Measurements from ENCODE around the gene TKT. TPM values are rescaled to one million over a fixed set of nuclear protein-coding genes. Genes with fewer than 3 reads are reported as not detected.
"Not testable (repeated sequence)": the region's sequence is repeated elsewhere in the genome, so short reads cannot be mapped to it uniquely, and the experiment has no call there.

TKT gene
- total RNA-seq, 2 donors from 2014 or later, result 96.6 to 208 TPM

DNA sequence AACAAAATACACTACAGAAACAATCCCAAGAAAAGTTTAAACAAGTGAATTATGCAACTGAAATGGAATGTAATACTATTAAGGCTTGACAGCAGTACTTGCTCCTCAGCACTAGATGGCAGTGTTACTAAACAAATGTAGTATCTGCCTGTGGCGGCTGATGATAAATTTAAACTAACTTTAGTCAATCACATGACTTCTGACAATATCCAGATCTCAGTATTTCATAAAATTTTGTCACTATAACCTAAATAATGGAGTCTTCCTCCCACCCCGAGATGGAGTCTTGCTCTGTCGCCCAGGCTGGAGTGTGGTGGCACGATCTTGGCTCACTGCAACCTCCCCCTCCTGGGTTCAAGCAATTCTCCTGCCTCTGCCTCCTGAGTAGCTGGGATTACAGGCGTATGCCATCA, 43.8 kb upstream of the TKT start:
- TF ChIP-seq, protein P1, sequence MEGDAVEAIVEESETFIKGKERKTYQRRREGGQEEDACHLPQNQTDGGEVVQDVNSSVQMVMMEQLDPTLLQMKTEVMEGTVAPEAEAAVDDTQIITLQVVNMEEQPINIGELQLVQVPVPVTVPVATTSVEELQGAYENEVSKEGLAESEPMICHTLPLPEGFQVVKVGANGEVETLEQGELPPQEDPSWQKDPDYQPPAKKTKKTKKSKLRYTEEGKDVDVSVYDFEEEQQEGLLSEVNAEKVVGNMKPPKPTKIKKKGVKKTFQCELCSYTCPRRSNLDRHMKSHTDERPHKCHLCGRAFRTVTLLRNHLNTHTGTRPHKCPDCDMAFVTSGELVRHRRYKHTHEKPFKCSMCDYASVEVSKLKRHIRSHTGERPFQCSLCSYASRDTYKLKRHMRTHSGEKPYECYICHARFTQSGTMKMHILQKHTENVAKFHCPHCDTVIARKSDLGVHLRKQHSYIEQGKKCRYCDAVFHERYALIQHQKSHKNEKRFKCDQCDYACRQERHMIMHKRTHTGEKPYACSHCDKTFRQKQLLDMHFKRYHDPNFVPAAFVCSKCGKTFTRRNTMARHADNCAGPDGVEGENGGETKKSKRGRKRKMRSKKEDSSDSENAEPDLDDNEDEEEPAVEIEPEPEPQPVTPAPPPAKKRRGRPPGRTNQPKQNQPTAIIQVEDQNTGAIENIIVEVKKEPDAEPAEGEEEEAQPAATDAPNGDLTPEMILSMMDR (IDR thresholded peaks at IDR 0.05), result peak; percentile 67 to 94 (median 90)
- H3K9me3 ChIP-seq; H3K36me3 ChIP-seq (replicated peaks in 1 of 2; ENCODE audit: insufficient read depth in 1 of 2, low read depth in 2 of 2); H3K4me1 ChIP-seq; H3K4me3 ChIP-seq; H3K27me3 ChIP-seq: not testable (repeated sequence)
- intact Hi-C loops (cut with DNase I), result loop anchor here (10.0 kb wide), 1 partner anchor 415 kb away; no protein-coding TSS in a partner anchor
- DNase-seq (peak in 3 of 4 donors; percentile 40 to 51 (median 42)), ATAC-seq (peak; percentile 86)
- peak overlapping the region in 1 of 4 donors; percentile 23 for H3K27ac ChIP-seq
- 41 to 42% methylated on average over 5 of the region's 5 CpGs for WGBS, 2 donors

DNA sequence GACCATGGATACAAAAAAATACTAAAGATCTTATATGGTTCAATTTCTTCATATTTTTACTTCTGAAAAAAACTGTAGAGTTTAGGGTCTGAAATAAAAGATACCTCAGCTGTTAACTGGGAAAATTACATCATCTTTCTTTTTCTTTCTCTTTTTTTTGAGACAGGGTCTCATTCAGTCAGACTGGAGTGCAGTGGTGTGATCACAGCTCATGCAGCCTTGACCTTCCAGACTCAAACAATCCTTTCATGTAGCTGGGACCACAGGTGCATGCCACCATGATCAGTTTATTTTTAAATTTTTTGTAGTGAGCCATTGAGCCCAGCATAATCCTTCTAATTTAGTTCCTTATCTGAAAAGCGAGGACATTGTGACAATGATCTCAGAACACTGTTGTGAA, 39.6 kb upstream of the TKT start:
- no peak for TF ChIP-seq POLR2A (IDR thresholded peaks at IDR 0.05)
- TF ChIP-seq, protein P1 (IDR thresholded peaks at IDR 0.05), result no peak
- Histone ChIP-seq H3K36me3 (replicated peaks in 1 of 2; ENCODE audit: insufficient read depth in 1 of 2, low read depth in 2 of 2) (peaks cover 0 to 5% of the 10 kb centered on the region in 2 donors), H3K27ac (no peak overlapping the region), H3K4me1 (no peaks in the 10 kb centered on the region), H3K27me3 (no peaks in the 10 kb centered on the region), H3K4me3 (no peak overlapping the region), H3K9me3 (no peaks in the 10 kb centered on the region)
- no peak for ATAC-seq
- WGBS, 2 donors, result 93 to 94% methylated on average over 1 of the region's 1 CpG
- DNase-seq, result no peak
- intact Hi-C loops (cut with DNase I), result loop anchor here (10.0 kb wide), 1 partner anchor 419 kb away; no protein-coding TSS in a partner anchor

DNA sequence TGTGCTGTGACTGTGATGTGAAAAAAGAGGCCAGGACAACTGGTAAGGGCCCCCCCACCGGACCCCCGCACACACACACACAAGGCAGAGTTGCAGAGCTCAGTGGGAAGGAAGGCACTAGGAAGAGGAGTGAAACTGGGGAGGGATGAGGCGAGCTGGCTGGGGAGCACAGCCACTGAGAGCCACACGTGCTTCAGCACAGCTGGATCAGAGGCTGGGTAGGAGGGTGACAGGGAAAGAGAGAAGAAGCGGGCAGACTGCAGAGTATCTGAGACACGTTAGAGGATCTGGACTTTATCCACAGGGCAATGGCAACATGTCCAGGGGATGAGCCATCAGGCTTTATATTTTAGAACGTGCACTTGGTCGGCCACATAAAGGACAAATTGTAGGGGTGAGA, 38.0 kb upstream of the TKT start:
- intact Hi-C loops (cut with DNase I), result loop anchor here (10.0 kb wide), 1 partner anchor 421 kb away; no protein-coding TSS in a partner anchor
- no peaks in the 10 kb centered on the region for H3K9me3 ChIP-seq
- H3K36me3 ChIP-seq (replicated peaks in 1 of 2; ENCODE audit: insufficient read depth in 1 of 2, low read depth in 2 of 2), result peaks cover 0 to 5% of the 10 kb centered on the region in 2 donors
- no peak for TF ChIP-seq POLR2A (IDR thresholded peaks at IDR 0.05)
- TF ChIP-seq, protein P1 (IDR thresholded peaks at IDR 0.05), result no peak
- ATAC-seq (no peak), DNase-seq (no peak)
- no peaks in the 10 kb centered on the region for H3K27me3 ChIP-seq
- H3K27ac ChIP-seq, result no peak overlapping the region
- no peak overlapping the region for H3K4me3 ChIP-seq
- no peaks in the 10 kb centered on the region for H3K4me1 ChIP-seq
- 85 to 93% methylated on average over 8 of the region's 8 CpGs for WGBS, 2 donors

DNA sequence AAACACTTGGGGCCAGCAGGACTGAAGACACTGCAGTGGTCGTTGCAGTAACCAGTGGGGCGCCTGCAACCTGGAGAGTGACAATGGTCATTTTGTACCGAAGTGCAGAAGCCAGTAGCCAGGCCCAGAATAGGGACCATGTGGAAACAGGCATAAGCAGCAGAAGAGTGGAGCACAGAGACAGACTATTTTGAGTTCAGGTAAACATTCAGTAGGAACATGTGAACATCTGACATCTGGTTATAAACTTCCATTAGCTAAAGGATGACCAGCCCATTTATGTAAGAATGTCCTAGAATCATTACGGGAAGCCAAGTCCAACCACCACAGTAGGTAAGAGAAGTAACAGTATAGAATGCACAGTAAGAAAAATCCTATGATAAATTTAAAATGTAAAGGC, 32.4 kb upstream of the TKT start:
- no peak overlapping the region for H3K27ac ChIP-seq
- DNase-seq (no peak), ATAC-seq (no peak)
- H3K36me3 ChIP-seq (replicated peaks in 1 of 2; ENCODE audit: insufficient read depth in 1 of 2, low read depth in 2 of 2), result peaks cover 0 to 12% of the 10 kb centered on the region in 2 donors
- no peaks in the 10 kb centered on the region for H3K27me3 ChIP-seq
- 82 to 83% methylated on average over 4 of the region's 4 CpGs for WGBS, 2 donors
- TF ChIP-seq POLR2A (IDR thresholded peaks at IDR 0.05), result no peak
- TF ChIP-seq, protein P1 (IDR thresholded peaks at IDR 0.05), result no peak
- intact Hi-C loops (cut with DNase I), result no loop called here
- no peak overlapping the region for H3K4me3 ChIP-seq
- no peaks in the 10 kb centered on the region for H3K9me3 ChIP-seq
- no peaks in the 10 kb centered on the region for H3K4me1 ChIP-seq

DNA sequence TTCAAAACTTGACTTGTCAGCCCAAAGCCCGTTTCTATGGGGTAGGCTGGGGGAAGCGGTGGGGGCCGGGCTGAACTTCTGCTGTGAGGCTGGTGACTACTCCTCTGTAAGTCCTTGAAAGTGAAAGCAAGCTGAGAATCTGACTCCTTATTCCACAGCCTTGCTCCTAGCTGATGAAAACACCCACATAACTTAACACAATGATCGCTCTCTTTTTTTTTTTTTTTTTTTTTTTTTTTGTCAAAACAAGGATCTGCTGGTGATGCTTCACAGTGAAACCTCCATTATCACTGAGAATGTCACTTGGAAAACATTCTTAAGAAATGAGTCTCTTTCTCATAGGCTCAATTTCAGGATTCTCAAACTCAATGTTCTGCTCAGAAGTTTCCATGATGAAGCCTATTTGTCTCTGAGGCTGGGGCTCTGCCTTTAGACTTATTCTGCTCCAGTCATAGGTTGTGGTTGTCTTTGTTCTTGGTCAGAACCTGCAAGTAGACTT, 31.4 kb upstream of the TKT start:
- WGBS, 2 donors, result 83 to 90% methylated on average over 4 of the region's 4 CpGs
- no peak for DNase-seq
- intact Hi-C loops (cut with DNase I), result no loop called here
- H3K4me3 ChIP-seq, result no peak overlapping the region
- H3K27me3 ChIP-seq, result no peaks in the 10 kb centered on the region
- no peak overlapping the region for H3K27ac ChIP-seq
- no peak for ATAC-seq
- no peaks in the 10 kb centered on the region for H3K9me3 ChIP-seq
- H3K36me3 ChIP-seq (replicated peaks in 1 of 2; ENCODE audit: insufficient read depth in 1 of 2, low read depth in 2 of 2), result peaks cover 0 to 10% of the 10 kb centered on the region in 2 donors
- H3K4me1 ChIP-seq, result no peaks in the 10 kb centered on the region
- TF ChIP-seq, protein P1 (IDR thresholded peaks at IDR 0.05), result no peak
- TF ChIP-seq POLR2A (IDR thresholded peaks at IDR 0.05), result no peak
